NCI-H1436 treated with DMSO at 0.1 percent for 48 hours (cell line): ENCODE results near the gene IP6K3.

Source experiments
- DNase-seq: peaks from one replicate; lab custom pipeline; 2025; lab: John Stamatoyannopoulos, UW

Gene IP6K3

DNA sequence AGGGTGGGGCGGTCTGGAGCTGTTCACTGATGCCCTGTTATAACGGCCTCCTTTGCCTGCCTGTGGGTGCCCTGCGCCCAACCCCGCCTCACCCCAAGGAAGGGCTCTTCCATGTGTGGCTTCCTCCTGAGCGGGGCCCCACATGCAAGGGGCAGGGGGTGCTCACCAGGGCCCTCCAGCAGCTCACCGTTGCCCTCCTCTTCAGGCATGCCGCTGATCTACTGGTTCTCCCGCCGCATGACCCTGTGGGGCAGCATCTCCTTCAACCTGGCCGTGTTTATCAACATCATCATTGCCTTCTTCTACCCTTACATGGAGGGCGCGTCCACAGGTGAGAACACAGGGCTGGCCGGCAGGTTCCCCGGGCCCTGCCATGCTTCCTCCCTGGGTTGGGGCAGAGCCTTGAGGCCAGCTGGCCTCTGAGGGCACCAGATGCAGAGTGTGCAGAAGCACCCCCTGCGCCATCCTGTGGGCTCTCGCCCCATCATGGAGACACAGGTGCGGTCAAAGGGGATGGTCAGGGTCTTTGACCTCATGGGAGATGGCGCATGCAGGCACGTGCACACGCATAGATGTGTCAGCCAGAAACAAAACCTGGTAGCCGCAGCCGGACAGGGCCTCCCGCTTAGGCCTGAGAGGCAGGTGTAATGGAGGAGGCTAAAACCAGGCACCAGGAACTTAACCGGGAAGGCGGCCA, 58.1 kb downstream of the IP6K3 start:
- DNase-seq = no peak

DNA sequence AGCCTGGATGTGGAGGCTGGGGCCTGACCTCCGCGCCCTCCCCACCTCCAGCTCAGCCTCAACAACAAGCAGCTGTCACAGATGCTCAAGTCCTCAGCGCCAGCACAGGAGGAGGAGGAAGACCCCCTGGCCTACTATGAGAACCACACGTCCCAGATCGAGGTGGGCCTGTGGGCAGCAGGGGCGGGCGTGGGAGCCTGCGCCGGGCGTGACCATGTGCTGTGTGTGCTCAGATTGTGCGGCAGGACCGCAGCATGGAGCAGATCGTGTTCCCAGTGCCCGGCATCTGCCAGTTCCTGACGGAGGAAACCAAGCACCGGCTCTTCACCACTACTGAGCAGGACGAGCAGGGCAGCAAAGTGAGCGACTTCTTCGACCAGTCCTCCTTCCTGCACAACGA, 58.7 kb downstream of the IP6K3 start:
- DNase-seq = no peak

DNA sequence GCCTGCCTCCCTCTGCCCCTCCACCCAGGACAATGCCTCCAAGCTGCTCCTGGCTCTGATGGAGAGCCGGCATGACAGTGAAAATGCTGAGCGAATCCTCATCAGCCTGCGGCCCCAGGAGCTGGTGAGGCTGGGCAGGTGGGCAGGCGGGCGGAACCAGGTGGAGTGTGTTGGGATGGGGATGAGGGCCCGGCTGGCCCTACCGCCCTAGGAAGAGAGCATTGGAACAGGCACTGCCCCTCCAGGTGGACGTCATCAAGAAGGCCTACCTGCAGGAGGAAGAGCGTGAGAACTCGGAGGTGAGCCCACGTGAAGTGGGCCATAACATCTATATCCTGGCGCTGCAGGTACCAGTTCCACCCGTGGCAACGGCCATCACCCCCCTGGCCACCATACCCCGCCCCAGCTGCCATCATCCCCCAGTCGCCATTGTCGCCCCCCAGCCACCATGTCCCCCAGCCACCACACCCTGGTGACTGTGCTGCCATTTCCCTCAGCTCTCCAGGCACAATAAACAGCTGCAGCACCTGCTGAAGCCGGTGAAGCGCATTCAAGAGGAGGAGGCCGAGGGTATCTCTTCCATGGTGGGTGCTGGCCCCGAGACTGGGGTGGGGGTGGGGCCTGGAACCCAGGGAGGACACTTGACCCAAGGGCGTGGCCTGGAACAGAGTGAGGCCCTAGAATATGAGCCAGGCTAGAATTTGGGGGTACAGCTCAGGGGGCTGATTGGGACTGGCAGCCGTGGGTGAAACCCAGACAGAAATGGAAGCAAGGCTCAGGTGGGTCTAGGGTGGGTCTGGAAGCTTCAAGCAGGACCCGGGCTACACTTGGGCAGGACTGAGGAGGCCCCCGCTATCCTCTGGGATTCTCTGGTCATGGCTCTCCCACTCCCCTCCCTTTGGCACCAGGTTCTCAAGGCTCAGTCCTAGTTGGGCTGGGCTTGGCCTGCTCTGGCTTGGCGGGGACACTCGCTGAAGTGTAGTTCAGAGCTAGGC, 59.4 kb downstream of the IP6K3 start:
- no peak for DNase-seq

DNA sequence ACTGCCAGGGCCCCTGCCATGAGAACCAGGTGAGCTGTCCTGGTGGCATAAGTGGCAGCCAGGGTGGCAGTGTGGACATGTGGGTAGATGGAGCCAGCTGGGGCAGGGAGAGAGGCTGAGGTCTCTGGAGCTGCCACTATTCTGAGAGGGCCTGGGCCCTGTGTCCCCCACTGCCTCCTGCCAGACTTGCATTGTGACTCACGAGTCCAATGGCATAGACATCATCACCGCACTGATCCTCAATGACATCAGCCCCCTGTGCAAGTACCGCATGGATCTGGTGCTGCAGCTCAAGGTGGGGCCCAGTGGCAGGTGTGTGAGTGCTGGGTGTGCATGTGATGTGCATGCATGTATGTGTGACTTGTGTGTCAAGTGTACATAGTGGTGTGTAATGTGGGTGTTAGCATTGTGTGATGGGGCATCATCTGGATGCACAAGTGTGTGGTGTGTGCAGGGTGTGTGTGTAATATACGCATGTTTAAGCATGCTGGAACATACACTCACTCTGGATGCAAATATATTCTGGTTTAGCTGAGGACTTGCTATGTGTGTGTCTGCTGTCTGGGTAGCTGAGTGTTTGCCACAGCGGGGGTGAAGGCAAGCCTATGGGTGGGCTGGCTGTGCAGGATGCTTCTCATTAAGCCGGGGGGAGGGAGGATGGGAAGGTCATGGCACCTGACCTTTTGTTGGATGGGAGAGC, 60.3 kb downstream of the IP6K3 start:
- no peak for DNase-seq

DNA sequence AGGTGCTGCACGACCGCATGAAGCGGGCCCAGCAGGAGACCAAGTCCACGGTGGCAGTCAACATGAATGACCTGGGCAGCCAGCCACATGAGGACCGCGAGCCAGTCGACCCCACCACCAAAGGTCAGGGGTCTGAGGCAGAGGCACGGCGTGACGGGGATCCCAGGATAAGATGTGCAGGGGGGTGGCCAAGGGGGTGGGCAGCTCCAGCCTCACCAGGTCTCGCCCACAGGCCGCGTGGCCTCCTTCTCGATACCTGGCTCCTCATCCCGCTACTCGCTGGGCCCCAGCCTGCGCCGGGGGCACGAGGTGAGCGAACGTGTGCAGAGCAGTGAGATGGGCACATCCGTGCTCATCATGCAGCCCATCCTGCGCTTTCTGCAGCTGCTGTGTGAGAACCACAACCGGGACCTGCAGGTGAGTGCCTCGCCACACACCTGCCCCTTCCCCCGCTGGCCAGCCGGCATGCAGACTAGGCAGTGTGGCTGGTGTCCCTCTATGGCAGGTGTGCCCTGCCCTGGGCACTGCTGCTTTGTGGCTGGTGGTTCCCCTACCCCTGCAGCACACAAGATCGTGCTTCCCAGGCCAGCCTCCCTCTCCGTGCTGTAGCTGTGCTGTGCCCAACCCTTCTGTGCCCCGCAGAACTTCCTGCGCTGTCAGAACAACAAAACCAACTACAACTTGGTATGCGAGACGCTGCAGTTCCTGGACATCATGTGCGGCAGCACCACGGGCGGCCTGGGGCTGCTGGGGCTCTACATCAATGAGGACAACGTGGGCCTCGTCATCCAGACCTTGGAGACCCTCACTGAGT, 61.1 kb downstream of the IP6K3 start:
- DNase-seq = no peak

DNA sequence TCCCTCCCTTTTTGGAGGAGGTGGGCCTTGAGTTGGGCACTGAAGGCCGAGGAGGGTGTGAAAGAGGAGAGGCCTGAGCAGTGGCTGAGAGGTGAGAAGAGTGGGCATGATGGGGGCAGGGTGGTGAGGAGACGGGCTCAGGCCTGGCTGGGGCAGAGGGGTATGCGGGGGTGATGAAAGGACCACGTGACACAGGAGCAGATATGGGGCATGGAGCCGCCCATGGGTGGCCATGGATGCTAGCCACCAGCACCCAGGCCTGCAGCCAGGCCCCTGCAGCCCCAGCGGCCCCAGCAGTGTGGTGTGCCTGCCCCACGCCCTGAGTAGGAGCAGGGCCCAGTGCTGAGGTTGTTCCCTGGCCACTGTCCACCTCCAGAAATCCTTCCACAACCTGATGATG, 61.7 kb downstream of the IP6K3 start:
- DNase-seq = no peak

DNA sequence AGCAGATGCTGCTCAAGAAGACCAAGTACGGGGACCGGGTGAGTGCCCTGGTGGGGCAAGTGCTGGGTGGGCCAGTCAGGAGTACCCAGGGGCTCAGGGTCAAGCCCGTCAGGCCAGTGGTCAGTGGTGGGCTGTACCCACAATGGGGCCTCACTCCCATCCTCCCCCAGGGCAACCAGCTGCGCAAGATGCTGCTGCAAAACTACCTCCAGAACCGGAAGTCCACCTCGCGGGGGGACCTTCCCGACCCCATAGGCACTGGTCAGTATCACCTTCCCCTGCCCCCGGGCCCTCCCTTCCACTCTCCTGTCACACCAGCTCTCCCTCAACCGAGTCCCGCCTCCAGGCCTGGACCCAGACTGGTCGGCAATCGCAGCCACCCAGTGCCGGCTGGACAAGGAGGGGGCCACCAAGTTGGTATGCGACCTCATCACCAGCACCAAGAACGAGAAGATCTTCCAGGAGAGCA, 62.2 kb downstream of the IP6K3 start:
- DNase-seq = no peak

DNA sequence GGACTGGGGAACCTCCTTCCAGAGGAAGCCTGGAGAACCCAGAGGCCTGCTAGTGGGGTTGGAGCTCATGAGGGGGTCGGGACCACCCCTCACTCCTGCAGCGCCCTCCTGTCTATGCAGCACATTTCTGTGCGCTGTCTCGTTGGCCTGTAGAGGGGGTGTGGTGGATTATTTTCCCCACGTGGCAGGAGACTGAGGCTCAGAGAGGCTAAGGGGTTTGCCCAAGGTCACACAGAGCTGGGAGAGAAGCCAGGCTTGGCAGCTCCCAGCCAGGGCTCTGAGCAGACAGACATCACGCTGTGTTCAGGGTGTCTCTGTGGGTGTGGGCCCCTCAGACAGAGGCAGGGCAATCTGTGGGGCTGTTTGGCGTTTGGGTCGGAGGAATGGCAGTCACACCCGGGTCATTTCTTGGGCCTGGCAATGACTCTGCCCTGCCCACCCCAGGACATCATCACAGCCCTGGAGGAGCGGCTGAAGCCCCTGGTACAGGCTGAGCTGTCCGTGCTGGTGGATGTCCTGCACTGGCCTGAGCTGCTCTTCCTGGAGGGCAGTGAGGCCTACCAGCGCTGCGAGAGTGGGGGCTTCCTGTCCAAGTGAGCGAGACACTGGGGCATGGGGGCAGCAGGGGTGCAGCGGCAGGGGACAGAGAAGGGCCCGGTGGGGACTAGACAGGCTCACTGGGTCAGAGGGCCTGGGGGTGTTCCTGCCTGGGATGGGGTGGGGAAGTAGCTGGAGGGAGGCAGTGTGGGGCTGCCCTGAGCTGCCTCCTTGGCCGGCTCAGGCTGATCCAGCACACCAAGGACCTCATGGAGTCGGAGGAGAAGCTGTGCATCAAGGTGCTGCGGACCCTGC, 62.9 kb downstream of the IP6K3 start:
- no peak for DNase-seq

DNA sequence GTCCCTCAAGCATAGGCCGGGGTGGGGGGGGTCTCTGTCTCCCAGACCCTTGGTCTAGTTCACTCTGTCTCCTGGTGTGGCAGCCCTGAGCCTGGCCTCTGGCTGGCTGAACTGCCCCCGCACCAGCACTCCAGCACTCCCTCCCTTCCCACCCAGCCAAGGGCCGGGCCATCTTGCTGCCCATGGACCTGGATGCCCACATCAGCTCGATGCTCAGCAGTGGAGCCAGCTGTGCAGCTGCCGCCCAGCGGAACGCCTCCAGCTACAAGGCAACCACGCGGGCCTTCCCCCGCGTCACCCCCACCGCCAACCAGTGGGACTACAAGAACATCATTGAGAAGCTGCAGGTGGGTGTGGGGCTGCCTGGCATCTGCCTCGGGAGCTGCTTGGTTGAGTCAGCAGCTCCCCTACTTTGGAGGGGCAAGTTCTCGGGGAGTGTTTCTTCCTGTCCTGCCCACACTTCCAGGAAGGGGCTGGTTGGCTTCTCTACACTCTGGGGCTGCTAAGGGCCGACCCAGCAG, 63.6 kb downstream of the IP6K3 start:
- DNase-seq = no peak

DNA sequence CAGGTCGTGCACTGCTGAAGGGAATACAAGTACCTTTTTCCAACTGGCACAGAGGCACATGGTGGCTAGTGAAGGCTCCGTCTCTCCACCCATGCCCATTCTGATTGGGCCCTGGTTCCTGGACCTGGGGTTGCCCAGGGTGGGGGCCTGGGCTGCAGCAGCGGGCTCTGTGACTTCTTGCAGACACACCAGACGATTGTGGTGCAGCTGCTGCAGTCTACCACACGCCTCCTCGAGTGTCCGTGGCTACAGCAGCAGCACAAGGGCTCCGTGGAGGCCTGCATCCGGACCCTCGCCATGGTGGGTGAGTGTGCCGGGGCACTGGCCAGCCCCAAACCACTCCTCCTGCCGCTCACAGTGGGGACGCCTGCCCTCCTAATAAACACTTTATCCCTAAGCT, 64.4 kb downstream of the IP6K3 start:
- DNase-seq = no peak

DNA sequence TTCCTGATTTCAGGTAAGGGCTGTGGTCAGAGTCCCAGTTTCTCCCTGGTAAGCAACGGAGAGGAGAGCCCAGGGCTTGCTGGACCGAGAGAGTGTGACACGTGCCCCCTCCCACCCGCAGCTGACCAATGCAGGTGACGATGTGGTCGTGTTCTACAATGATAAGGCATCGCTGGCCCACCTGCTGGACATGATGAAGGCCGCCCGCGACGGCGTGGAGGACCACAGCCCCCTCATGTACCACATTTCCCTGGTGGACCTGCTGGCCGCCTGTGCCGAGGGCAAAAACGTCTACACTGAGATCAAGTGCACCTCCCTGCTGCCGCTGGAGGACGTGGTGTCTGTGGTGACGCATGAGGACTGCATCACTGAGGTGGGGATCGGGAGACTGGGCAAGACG, 66.9 kb downstream of the IP6K3 start:
- no peak for DNase-seq

DNA sequence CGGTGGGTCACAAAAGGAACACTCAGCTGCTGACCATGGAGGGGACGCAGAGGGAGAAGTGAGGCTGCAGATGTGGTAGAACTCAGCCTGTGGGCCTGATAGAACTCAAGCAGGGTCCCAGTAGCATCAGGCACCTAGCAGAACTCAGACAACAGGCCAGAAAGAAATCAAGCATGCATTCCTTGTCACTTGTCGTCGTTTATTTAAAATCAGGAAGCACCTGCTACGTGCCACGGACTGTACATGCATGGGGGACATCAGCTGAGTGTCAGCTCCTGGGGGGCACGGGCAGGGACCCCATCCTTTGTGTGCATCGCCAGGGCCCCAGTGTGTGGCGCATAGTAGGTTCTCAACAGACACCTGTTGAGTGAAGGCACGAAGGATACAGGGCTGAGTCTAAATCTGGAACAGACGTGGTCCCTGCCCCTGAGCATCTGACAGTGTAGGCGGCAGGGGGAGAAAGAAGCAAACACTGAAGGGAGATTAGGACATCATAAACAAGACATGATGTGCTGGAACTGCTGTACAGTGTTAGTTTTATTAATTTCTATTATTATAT, 67.7 kb downstream of the IP6K3 start:
- no peak for DNase-seq

DNA sequence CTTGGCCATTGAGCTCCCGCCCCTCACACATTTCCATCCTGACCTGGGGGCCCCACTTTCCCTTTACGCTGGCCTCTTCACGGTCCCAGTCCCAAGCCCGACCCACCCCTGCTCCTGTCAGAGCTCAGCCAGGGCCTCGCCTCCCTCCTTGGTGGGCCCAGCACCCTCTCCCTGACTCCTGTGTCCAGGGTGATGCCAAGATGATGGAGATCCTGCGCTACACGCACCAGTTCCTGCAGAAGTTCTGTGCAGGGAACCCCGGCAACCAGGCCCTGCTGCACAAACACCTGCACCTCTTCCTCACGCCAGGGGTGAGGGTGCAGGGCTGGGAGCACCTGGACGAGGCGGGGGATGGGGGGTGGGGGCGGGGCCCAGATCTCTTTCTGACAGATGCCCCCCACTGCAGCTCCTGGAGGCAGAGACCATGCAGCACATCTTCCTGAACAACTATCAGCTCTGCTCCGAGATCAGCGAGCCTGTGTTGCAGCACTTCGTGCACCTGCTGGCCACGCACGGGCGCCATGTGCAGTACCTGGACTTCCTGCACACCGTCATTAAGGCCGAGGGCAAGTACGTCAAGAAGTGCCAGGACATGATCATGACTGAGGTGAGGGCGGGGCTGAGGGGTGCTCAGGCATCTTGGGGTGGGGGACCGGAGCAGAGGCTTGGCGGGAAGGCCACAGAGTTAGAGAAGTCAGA, 68.3 kb downstream of the IP6K3 start:
- DNase-seq = no peak

DNA sequence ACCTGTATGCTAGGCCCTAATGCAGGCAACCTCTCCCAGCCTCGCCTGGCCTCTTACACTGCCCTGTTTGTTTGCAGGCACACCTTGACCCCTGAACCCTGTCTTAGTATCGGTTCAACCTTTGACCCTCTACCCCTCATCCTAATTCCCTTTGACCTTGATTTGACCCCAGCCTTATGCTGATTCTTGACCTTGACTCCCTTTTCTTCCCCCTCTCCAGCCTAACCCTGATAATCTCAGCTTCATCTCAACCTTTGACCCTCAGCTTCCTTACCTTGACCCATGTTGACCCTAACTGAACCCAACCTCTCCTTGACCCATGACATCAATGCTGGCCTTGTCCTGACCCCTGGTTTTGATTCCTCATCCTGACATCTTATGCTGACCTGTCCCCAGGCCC, 69.0 kb downstream of the IP6K3 start:
- no peak for DNase-seq

DNA sequence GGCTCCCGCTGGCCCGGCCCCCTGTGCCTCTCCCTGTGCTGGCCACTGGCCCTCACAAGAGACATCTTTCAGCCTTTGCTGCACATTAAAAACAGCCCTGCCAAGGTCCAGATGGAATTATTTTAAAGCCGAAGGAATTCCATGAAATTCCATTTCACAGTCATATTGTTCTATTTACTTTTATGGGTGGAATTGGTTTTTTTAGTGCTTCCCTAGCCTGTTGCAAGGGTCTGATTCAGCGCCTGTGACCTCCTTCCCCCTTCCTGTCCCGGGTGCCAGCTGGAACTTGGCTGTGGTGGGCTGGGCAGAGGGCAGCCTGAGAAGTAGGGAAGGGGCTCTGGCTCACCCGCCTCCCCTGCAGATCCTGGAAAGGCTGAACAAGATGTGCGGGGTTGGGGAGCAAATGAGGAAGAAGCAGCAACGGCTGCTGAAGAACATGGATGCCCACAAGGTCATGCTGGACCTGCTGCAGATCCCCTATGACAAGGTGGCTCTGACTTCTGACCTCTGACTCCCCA, 69.5 kb downstream of the IP6K3 start:
- no peak for DNase-seq

DNA sequence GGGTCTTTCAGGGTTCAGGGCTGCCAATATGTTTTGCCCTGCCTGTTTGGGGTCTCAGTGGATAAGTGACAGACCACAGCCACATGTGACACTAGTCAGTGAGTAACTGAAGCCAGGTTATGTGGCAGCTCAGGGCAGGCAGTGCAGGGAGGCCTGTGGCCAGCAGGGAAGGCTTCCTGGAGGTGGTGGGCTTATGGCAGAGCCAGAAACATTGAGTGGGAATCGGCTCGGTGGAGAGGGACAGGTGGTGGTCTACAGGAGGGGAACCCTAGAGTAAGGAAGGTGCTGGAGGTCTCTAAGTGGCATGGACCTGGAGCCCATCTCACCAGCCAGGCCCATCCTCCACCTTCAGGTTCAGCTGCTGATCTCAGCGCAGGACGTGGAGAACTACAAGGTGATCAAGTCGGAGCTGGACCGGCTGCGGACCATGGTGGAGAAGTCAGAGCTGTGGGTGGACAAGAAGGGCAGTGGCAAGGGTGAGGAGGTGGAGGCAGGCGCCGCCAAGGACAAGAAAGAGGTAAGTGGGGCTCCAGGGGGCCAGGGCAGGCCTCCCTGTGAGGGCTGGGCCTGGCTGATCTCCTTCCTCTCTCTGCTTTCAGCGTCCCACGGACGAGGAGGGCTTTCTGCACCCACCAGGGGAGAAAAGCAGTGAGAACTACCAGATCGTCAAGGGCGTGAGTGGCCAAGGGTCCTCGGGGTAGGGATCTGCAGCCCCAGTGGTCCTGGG, 70.1 kb downstream of the IP6K3 start:
- no peak for DNase-seq

DNA sequence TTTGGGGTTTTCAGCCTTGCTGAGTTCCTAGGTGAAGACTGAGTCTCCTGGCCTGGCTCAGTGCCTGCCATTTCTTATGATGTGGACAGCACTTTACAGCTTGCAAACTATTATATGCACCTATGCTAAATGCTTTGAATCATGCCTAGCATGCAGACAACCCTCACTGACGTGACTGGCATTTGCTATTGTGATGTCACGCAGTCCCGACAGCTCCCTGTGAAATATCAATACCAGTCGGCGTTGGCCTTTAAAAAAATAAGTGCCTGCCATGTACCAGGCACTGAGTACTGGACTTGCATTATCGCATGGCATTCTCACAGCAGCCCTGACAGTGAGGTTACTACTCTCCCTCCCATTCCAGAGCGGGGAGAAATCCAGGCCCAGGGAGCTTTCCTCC, 70.7 kb downstream of the IP6K3 start:
- DNase-seq = no peak

DNA sequence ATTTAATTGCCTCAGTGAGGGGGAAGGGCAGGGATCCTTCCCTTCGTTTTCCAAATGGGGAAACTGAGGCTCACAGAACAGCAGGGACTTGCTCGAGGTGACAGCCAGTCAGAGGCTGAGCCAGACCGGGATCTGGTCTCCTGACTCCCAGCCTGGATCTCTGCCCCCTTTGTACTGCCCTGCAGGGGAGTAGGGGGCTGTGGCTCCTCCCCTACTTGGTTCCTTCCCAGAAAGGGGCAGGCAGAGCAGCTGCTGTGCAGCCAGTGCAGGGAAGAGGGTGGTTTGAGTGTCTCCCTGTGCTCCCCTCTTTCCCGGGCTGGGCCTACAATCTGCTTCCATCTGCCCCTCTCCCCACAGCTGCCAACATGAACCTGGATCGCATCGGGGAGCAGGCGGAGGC, 72.9 kb downstream of the IP6K3 start:
- no peak for DNase-seq

DNA sequence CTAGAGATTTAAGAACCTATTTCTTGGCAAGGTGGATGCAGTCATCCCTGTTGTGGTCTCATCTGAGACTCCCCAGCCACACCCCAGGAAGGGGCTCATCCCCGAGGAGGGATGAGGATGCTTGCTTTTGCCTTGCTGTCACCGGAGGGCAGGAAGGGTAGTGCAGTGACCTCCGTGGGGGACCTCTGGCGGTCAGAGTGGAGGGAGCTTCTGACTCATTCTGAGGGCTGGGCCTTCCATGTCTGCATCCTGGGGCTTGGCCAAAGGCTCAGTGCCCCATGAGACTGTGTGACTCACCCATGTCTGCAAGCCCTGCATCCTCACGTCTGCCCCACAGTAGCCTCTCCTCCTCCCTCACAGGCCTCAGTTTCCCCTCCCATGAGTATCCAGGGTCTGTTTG, 73.9 kb downstream of the IP6K3 start:
- no peak for DNase-seq
